ENCODE measurements around the gene MID1IP1.
A peak's percentile ranks its signal among the peaks of the same experiment; 100 is the strongest.

The MID1IP1 gene

GRCh38 chrX:38800981-38801845 is at the start of gene MID1IP1:
Gene MID1IP1 (plus strand): TSS chrX:38801459. CDS start chrX:38804947, 3,488 bp downstream.
- peak within 1 kb of the TSS; percentile 88 for H3K27ac ChIP-seq
- TF ChIP-seq ZFX (IDR thresholded peaks at IDR 0.05; ENCODE audit: borderline replicate concordance) (no peak), CTCF (IDR thresholded peaks at IDR 0.05) (no peak)

- no peak overlapping the region for H3K27ac ChIP-seq
- TF ChIP-seq ZFX (IDR thresholded peaks at IDR 0.05; ENCODE audit: borderline replicate concordance) (no peak), CTCF (IDR thresholded peaks at IDR 0.05) (peak; percentile 67)
These were observed 47.0 kb upstream of the MID1IP1 start for GRCh38 chrX:38754102-38754790.

GRCh38 chrX:38754818-38755718 is 46.2 kb upstream of the MID1IP1 start:
- TF ChIP-seq ZFX (IDR thresholded peaks at IDR 0.05; ENCODE audit: borderline replicate concordance) (no peak), CTCF (IDR thresholded peaks at IDR 0.05) (no peak)

GRCh38 chrX:38760883-38761282 is 40.4 kb upstream of the MID1IP1 start:
- H3K27ac ChIP-seq, result no peak overlapping the region
- no peak for TF ChIP-seq CTCF (IDR thresholded peaks at IDR 0.05)

More at GRCh38 chrX:38754818-38755718, 46.2 kb upstream of the MID1IP1 start:
- no peak overlapping the region for H3K27ac ChIP-seq

GRCh38 chrX:38768079-38768478 is 33.2 kb upstream of the MID1IP1 start:
- H3K27ac ChIP-seq, result no peak overlapping the region
- TF ChIP-seq ZFX (IDR thresholded peaks at IDR 0.05; ENCODE audit: borderline replicate concordance) (no peak), CTCF (IDR thresholded peaks at IDR 0.05) (peak; percentile 22)

GRCh38 chrX:38770152-38770551 is 31.1 kb upstream of the MID1IP1 start:
- no peak for TF ChIP-seq ZFX (IDR thresholded peaks at IDR 0.05; ENCODE audit: borderline replicate concordance)
- TF ChIP-seq CTCF (IDR thresholded peaks at IDR 0.05), result no peak

More at GRCh38 chrX:38770152-38770551, 31.1 kb upstream of the MID1IP1 start:
- H3K27ac ChIP-seq, result no peak overlapping the region
